ENCODE data around the gene STAC3.

DNA sequence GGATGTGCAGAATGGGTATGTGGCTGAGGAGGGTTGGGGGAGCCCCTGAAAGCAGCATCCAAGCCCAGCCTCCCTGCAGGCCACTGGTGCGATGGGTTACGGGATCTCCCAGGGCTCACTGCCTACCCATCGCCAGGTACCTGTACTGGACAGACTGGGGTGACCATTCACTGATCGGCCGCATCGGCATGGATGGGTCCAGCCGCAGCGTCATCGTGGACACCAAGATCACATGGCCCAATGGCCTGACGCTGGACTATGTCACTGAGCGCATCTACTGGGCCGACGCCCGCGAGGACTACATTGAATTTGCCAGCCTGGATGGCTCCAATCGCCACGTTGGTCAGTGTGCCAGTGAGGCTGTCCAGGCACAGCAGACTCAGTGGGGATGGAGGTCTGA, 52.7 kb downstream of the STAC3 start:
- no peak for TF ChIP-seq CTCF (IDR thresholded peaks at IDR 0.05)
- no peak for TF ChIP-seq EP300 (IDR thresholded peaks at IDR 0.05)
- TF ChIP-seq, protein P1, sequence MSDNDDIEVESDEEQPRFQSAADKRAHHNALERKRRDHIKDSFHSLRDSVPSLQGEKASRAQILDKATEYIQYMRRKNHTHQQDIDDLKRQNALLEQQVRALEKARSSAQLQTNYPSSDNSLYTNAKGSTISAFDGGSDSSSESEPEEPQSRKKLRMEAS (IDR thresholded peaks at IDR 0.05): no peak
- TF ChIP-seq JUNB (IDR thresholded peaks at IDR 0.05): no peak
- TF ChIP-seq POLR2A (IDR thresholded peaks at IDR 0.05; ENCODE audit: low read length): no peak
- TF ChIP-seq REST (IDR thresholded peaks at IDR 0.05): no peak
- TF ChIP-seq POLR2AphosphoS2 (conservative IDR thresholded peaks at IDR 0.05; ENCODE audit: low read length): no peak
- no peak for TF ChIP-seq ZFP36 (IDR thresholded peaks at IDR 0.05; ENCODE audit: borderline replicate concordance, partially characterized antibody)
- TF ChIP-seq NFE2L2 (conservative IDR thresholded peaks at IDR 0.05; ENCODE audit: low read length): no peak
- TF ChIP-seq CHD4 (IDR thresholded peaks at IDR 0.05; ENCODE audit: borderline replicate concordance): no peak
